ENCODE measurements around the gene CCL7.

The CCL7 gene

GRCh38 chr17:34283571-34283970 lies 13.6 kb downstream of the CCL7 start:
- in situ Hi-C loops (cut with MboI; ENCODE audit: low sequenced_read_pairs) = no loop called here

- in situ Hi-C loops (cut with MboI; ENCODE audit: low sequenced_read_pairs) = no loop called here
Observed at GRCh38 chr17:34285286-34285792, 15.3 kb downstream of the CCL7 start, which contains the start of gene CCL11. Gene CCL11, plus strand, starts transcription at chr17:34285742. Its CDS starts 67 bp downstream, at chr17:34285809.

- in situ Hi-C loops (cut with MboI; ENCODE audit: low sequenced_read_pairs) = no loop called here
Observed at GRCh38 chr17:34287875-34288274, 17.9 kb downstream of the CCL7 start.

GRCh38 chr17:34290586-34290985 lies 20.6 kb downstream of the CCL7 start:
- in situ Hi-C loops (cut with MboI; ENCODE audit: low sequenced_read_pairs) = no loop called here

GRCh38 chr17:34291721-34292348 lies 21.8 kb downstream of the CCL7 start:
- in situ Hi-C loops (cut with MboI; ENCODE audit: low sequenced_read_pairs) = no loop called here

GRCh38 chr17:34299027-34299426 lies 29.0 kb downstream of the CCL7 start:
- in situ Hi-C loops (cut with MboI; ENCODE audit: low sequenced_read_pairs) = no loop called here

GRCh38 chr17:34299956-34300577 lies 30.0 kb downstream of the CCL7 start:
- in situ Hi-C loops (cut with MboI; ENCODE audit: low sequenced_read_pairs) = no loop called here

GRCh38 chr17:34300652-34301370 lies 30.8 kb downstream of the CCL7 start:
- in situ Hi-C loops (cut with MboI; ENCODE audit: low sequenced_read_pairs) = no loop called here

- in situ Hi-C loops (cut with MboI; ENCODE audit: low sequenced_read_pairs) = no loop called here
Observed at GRCh38 chr17:34301986-34302385, 32.0 kb downstream of the CCL7 start.

GRCh38 chr17:34302636-34303035 lies 32.6 kb downstream of the CCL7 start:
- in situ Hi-C loops (cut with MboI; ENCODE audit: low sequenced_read_pairs) = no loop called here

- in situ Hi-C loops (cut with MboI; ENCODE audit: low sequenced_read_pairs) = no loop called here
Observed at GRCh38 chr17:34303606-34304005, 33.6 kb downstream of the CCL7 start.

GRCh38 chr17:34305061-34305460 lies 35.0 kb downstream of the CCL7 start:
- in situ Hi-C loops (cut with MboI; ENCODE audit: low sequenced_read_pairs) = no loop called here

- in situ Hi-C loops (cut with MboI; ENCODE audit: low sequenced_read_pairs) = no loop called here
Observed at GRCh38 chr17:34305606-34306005, 35.6 kb downstream of the CCL7 start.

- in situ Hi-C loops (cut with MboI; ENCODE audit: low sequenced_read_pairs) = no loop called here
Observed at GRCh38 chr17:34306466-34306865, 36.4 kb downstream of the CCL7 start.

GRCh38 chr17:34307110-34307509 lies 37.1 kb downstream of the CCL7 start:
- in situ Hi-C loops (cut with MboI; ENCODE audit: low sequenced_read_pairs) = no loop called here

- in situ Hi-C loops (cut with MboI; ENCODE audit: low sequenced_read_pairs) = no loop called here
Observed at GRCh38 chr17:34308371-34308770, 38.4 kb downstream of the CCL7 start.

- in situ Hi-C loops (cut with MboI; ENCODE audit: low sequenced_read_pairs) = no loop called here
Observed at GRCh38 chr17:34311291-34311690, 41.3 kb downstream of the CCL7 start.

- in situ Hi-C loops (cut with MboI; ENCODE audit: low sequenced_read_pairs) = no loop called here
Observed at GRCh38 chr17:34312080-34312479, 42.1 kb downstream of the CCL7 start.

GRCh38 chr17:34313164-34313563 lies 43.1 kb downstream of the CCL7 start:
- in situ Hi-C loops (cut with MboI; ENCODE audit: low sequenced_read_pairs) = no loop called here

GRCh38 chr17:34314279-34314678 lies 44.3 kb downstream of the CCL7 start:
- in situ Hi-C loops (cut with MboI; ENCODE audit: low sequenced_read_pairs) = no loop called here

GRCh38 chr17:34318474-34318873 lies 48.5 kb downstream of the CCL7 start:
- in situ Hi-C loops (cut with MboI; ENCODE audit: low sequenced_read_pairs) = no loop called here

GRCh38 chr17:34319039-34319483 lies 49.0 kb downstream of the CCL7 start, which contains the start of gene CCL8:
Gene CCL8, plus strand, starts transcription at chr17:34319435. Its CDS starts 67 bp downstream, at chr17:34319502.
- in situ Hi-C loops (cut with MboI; ENCODE audit: low sequenced_read_pairs) = no loop called here
